Measurements from ENCODE around the gene ELK3. TPM values are rescaled to one million over a fixed set of nuclear protein-coding genes. Genes with fewer than 3 reads are reported as not detected.

Gene ELK3
- total RNA-seq, 2 donors from 2014 or later: 15.1 to 16.3 TPM

DNA sequence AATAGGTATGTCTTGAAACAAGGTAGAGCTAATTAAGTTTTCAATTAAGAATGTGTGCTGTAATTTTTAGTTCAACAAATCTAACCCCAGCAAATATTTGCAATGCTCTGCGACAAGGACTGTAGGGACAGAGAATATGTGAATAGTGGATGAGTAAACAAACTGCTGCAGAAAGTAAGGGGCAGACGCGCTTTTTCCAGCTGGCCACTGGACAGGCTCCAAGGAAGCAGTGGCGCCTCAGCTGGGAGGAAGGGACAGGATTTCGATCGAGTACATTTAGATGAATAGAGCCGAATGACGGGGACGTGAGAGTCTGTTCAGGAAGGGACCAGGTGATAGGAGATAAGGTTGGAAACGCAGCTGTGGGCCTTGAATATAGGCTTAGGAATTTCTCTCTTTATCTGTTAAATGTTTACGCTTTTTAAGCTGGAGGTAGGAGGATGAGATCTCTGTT is 69.3 kb downstream of the ELK3 start:
- Histone ChIP-seq H3K27me3 (no peaks in the 10 kb centered on the region), H3K36me3 (peaks cover 29% of the 10 kb centered on the region), H3K4me3 (no peak overlapping the region), H3K9me3 (no peaks in the 10 kb centered on the region), H3K27ac (no peak overlapping the region), H3K4me1 (peaks cover 0 to 12% of the 10 kb centered on the region in 2 donors)
- TF ChIP-seq, protein P1, sequence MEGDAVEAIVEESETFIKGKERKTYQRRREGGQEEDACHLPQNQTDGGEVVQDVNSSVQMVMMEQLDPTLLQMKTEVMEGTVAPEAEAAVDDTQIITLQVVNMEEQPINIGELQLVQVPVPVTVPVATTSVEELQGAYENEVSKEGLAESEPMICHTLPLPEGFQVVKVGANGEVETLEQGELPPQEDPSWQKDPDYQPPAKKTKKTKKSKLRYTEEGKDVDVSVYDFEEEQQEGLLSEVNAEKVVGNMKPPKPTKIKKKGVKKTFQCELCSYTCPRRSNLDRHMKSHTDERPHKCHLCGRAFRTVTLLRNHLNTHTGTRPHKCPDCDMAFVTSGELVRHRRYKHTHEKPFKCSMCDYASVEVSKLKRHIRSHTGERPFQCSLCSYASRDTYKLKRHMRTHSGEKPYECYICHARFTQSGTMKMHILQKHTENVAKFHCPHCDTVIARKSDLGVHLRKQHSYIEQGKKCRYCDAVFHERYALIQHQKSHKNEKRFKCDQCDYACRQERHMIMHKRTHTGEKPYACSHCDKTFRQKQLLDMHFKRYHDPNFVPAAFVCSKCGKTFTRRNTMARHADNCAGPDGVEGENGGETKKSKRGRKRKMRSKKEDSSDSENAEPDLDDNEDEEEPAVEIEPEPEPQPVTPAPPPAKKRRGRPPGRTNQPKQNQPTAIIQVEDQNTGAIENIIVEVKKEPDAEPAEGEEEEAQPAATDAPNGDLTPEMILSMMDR (IDR thresholded peaks at IDR 0.05): no peak
- DNase-seq (ENCODE audit: low spot score): no peak

DNA sequence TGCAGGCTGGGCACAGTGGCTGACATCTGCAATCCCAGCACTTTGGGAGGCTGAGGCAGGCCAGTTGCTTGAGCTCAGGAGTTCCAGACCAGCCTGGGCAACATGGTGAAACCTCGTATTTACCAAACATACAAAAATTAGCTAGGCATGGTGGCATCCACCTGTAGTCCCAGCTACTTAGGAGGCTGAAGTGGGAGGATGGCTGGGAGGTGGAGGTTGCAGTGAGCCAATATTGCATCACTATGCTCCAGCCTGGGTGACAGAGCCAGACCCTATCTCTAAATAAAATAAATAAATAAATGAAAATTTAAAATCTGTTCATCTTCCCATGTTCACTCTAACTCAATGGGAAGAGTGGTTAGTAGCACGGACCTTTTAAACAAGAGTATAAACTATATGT is 71.2 kb downstream of the ELK3 start:
- no peaks in the 10 kb centered on the region for H3K27me3 ChIP-seq
- TF ChIP-seq, protein P1 (IDR thresholded peaks at IDR 0.05): no peak
- peaks cover 38% of the 10 kb centered on the region for H3K36me3 ChIP-seq
- DNase-seq (ENCODE audit: low spot score): no peak
- H3K9me3 ChIP-seq: no peaks in the 10 kb centered on the region
- no peak overlapping the region for H3K4me3 ChIP-seq
- no peak overlapping the region for H3K27ac ChIP-seq
- H3K4me1 ChIP-seq: peaks cover 0 to 5% of the 10 kb centered on the region in 2 donors

DNA sequence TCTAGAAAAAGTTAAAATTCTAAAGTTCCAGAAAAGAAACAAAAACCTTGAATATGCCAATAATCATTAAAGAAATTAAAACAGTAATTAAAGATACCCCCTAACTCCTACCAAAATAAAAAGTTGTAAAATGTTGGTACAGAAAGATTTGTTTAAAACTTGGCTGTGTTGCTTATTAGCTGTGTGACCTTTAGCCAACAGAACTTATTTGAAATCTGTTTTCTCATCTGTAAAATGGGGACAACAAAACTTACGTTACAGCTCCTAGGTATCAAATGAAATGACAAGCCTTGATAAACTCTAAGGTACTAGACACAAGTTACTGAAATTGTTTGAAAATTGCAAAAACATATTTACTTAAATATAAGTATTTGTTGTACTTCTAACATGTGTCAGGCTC is 71.7 kb downstream of the ELK3 start:
- Histone ChIP-seq H3K36me3 (peaks cover 37% of the 10 kb centered on the region), H3K4me3 (no peak overlapping the region), H3K4me1 (peaks cover 0 to 5% of the 10 kb centered on the region in 2 donors), H3K9me3 (no peaks in the 10 kb centered on the region), H3K27me3 (no peaks in the 10 kb centered on the region), H3K27ac (no peak overlapping the region)
- DNase-seq (ENCODE audit: low spot score): no peak
- TF ChIP-seq, protein P1 (IDR thresholded peaks at IDR 0.05): no peak

DNA sequence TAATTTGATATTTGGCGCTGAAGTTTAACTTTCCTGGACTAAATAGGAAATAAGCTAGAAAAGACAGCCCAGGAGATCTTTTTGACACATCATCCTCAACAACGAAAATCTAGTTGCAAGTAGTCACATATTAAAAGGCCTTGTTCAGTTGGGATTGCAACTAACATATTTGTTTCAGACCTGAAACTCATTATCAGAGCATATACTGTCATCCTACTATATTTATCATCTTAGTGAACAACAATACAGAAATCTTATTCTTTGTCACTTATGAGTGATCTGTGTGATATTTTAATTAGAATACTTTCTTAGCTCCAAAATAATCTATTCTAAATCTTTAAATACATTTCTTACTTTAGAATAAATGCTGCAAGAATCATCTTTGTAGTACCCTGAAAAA is 72.1 kb downstream of the ELK3 start:
- Histone ChIP-seq H3K27me3 (no peaks in the 10 kb centered on the region), H3K36me3 (peaks cover 34% of the 10 kb centered on the region), H3K27ac (no peak overlapping the region), H3K4me1 (peaks cover 0 to 4% of the 10 kb centered on the region in 2 donors), H3K4me3 (no peak overlapping the region), H3K9me3 (no peaks in the 10 kb centered on the region)
- no peak for DNase-seq (ENCODE audit: low spot score)
- TF ChIP-seq, protein P1 (IDR thresholded peaks at IDR 0.05): no peak

DNA sequence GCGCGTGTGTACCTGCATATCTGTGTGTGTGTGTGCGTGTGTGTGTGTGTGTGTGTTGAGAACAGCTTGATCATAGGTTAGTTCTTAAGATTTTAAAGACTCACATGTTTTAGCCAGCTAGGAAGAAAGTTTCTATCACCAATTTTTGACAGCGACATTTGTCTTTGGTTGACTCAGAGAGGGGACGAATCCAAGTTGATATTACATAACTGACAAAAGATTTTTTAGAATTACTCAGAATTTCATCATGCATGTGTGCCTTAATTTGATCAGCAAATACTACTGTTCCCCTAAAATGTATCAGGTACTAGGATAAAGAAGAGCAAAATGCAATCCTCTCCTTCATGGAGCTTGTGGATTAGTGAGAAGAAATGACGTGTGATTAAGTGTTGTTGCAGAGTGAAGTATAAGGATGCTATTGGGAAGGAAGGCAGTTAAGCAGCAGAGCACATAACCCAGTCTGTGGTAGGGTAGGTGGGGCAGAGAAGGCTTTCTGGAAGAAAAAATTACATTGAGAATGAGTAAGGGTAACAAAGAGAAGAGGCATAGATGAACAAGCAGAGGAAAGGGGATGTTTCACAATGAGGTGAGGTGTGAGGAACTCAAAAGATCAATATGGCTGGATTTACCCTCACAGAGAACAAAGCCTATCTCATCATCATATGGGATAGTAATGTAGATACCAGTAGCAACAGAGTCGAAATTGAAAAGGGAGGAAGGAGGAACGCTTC is 77.5 kb downstream of the ELK3 start:
- no peak for DNase-seq (ENCODE audit: low spot score)
- no peaks in the 10 kb centered on the region for H3K27me3 ChIP-seq
- no peak overlapping the region for H3K4me3 ChIP-seq
- TF ChIP-seq, protein P1 (IDR thresholded peaks at IDR 0.05): no peak
- no peaks in the 10 kb centered on the region for H3K4me1 ChIP-seq
- H3K27ac ChIP-seq: no peak overlapping the region
- no peaks in the 10 kb centered on the region for H3K9me3 ChIP-seq
- H3K36me3 ChIP-seq: peaks cover 32% of the 10 kb centered on the region

DNA sequence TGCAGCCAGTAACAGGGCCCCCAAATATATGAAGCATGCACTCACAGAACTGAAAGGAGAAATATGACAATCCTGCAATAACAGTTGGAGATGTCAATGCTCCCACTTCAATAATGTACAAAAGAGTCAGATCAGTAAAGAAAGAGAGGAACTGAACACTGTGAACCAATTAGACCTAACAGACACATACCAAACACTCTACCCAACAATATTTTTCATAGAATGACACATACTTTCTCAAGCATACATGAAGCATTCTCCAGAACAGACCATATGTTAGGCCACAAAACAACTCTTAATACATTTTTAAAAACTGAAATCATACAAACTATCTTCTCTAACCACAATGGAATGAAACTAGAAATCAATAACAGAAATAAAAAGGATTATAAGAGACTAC is 80.2 kb downstream of the ELK3 start:
- H3K4me1 ChIP-seq: no peaks in the 10 kb centered on the region
- H3K9me3 ChIP-seq: no peaks in the 10 kb centered on the region
- no peak for DNase-seq (ENCODE audit: low spot score)
- no peak overlapping the region for H3K27ac ChIP-seq
- peaks cover 13% of the 10 kb centered on the region for H3K36me3 ChIP-seq
- H3K27me3 ChIP-seq: no peaks in the 10 kb centered on the region
- no peak overlapping the region for H3K4me3 ChIP-seq
- TF ChIP-seq, protein P1 (IDR thresholded peaks at IDR 0.05): no peak

Data from right atrium auricular region (tissue), 2 donors.